HCT116 (cell line): ENCODE measurements around the gene TMEM35A. TPM values are rescaled to one million over a fixed set of nuclear protein-coding genes. Genes with fewer than 3 reads are reported as not detected.

ENCODE experiments used
- ATAC-seq: fragments of 200-7000 bp; cut with Tn5 transposase; 2 replicates; pipeline ENCODE4 v1.9.1; 2020; ENCODE audit warnings: mild to moderate bottlenecking, moderate library complexity
- BruUV-seq: library from RNA; stranded (reverse); fragments of 400-500 nt; replicated peaks from 2 replicates; lab custom pipeline; 2021; lab: Mats Ljungman, UMichigan
- CTCF ChIA-PET: fragments of 300-600 bp; sonication (Branson Sonifier 250); formaldehyde crosslinking; loops from one replicate; lab custom pipeline; 2021; ENCODE audit warnings: antibody characterized with exemption; lab: Charles Lee
- POLR2A ChIA-PET: fragments of 300-600, 350-600 bp; sonication (Branson Sonifier 250); formaldehyde crosslinking; loops from one replicate; lab custom pipeline; 2021; ENCODE audit warnings: antibody characterized with exemption; lab: Charles Lee
- RAD21 ChIA-PET, 2 experiments: fragments of 300-600 bp; sonication (Branson Sonifier 250); formaldehyde crosslinking; loops; one replicate each; lab custom pipeline; 2023; ENCODE audit warnings: low total read pairs in 2 of 2; ENCODE audit not compliant: uncharacterized antibody in 2 of 2, unreplicated experiment in 2 of 2, low non-redundant PET in 1 of 2; lab: Charles Lee
- DNase-seq: peaks from one replicate; pipeline ENCODE4 v3.0.0-alpha.2; 2010; ENCODE audit warnings: low read depth, low spot score
- H2AFZ ChIP-seq: fragments of 200-600 bp; shearing (Covaris generic), sonication (generic); 2 replicates; pipeline ENCODE4 v1.6.1; 2017; ENCODE audit warnings: low read depth, mixed run types, mixed read lengths, antibody characterized with exemption, low read length; ENCODE audit not compliant: poor library complexity, severe bottlenecking
- H3K27ac ChIP-seq: 2 replicates; pipeline ENCODE4 v1.5.1; 2012; ENCODE audit warnings: low read depth, low read length
- H3K27me3 ChIP-seq: fragments of 200-600 bp; sonication (generic); 2 replicates; pipeline ENCODE4 v1.6.1; 2016; ENCODE audit warnings: mixed run types, low read length, mixed read lengths; ENCODE audit not compliant: insufficient read depth
- H3K36me3 ChIP-seq, 2 experiments: fragments of 200-500 bp in 1 of 2; fragments of 200-600 bp in 1 of 2; sonication (Bioruptor generic) in 1 of 2; sonication (generic) in 1 of 2; 2 replicates each; pipeline versions ENCODE4 v1.5.1 to v1.6.1; 2014 to 2016; ENCODE audit warnings: low read length in 2 of 2, inconsistent platforms in 1 of 2, mixed read lengths in 1 of 2, mixed run types in 1 of 2; ENCODE audit not compliant: insufficient read depth in 2 of 2, control insufficient read depth in 1 of 2
- H3K4me1 ChIP-seq, 2 experiments: fragments of 200-600 bp in 1 of 2; sonication (generic) in 1 of 2; 2 replicates each; pipeline versions ENCODE4 v1.5.1 to v1.6.1; 2012 to 2017; ENCODE audit warnings: low read length in 2 of 2, inconsistent platforms in 1 of 2, mild to moderate bottlenecking in 1 of 2, mixed read lengths in 1 of 2, mixed run types in 1 of 2, moderate library complexity in 1 of 2; ENCODE audit not compliant: insufficient read depth in 2 of 2, control insufficient read depth in 1 of 2
- H3K4me2 ChIP-seq: fragments of 200-600 bp; sonication (generic); 2 replicates; pipeline ENCODE4 v1.6.1; 2017; ENCODE audit warnings: mixed run types, low read length, mixed read lengths
- H3K4me3 ChIP-seq, 2 experiments: fragments of 200-600 bp in 1 of 2; sonication (generic) in 1 of 2; replicated peaks in 1 of 2; 2 replicates each; pipeline ENCODE4 v1.5.1; 2011 to 2016; ENCODE audit warnings: low read length in 2 of 2, control low read depth in 1 of 2, low read depth in 1 of 2, mild to moderate bottlenecking in 1 of 2, mixed read lengths in 1 of 2, mixed run types in 1 of 2
- H3K79me2 ChIP-seq: fragments of 200-600 bp; sonication (generic); 2 replicates; pipeline ENCODE4 v1.6.1; 2017; ENCODE audit warnings: mild to moderate bottlenecking, mixed run types, low read length, moderate library complexity, mixed read lengths; ENCODE audit not compliant: insufficient read depth
- H3K9ac ChIP-seq: fragments of 200-600 bp; sonication (generic); 2 replicates; pipeline ENCODE4 v1.6.1; 2016; ENCODE audit warnings: low read length, mixed read lengths
- H3K9me2 ChIP-seq: fragments of 200-600 bp; sonication (generic), shearing (Covaris generic); 2 replicates; pipeline ENCODE4 v1.6.1; 2017; ENCODE audit warnings: mixed run types, mild to moderate bottlenecking, moderate library complexity; ENCODE audit not compliant: insufficient read depth
- H3K9me3 ChIP-seq, 2 experiments: fragments of 200-500 bp in 1 of 2; fragments of 200-600 bp in 1 of 2; sonication (Bioruptor generic) in 1 of 2; sonication (generic) in 1 of 2; 2 replicates each; pipeline ENCODE4 v1.6.1; 2014 to 2017; ENCODE audit warnings: low read length in 2 of 2, mixed read lengths in 2 of 2, inconsistent platforms in 1 of 2, low read depth in 1 of 2, mild to moderate bottlenecking in 1 of 2, mixed run types in 1 of 2, moderate library complexity in 1 of 2; ENCODE audit not compliant: control insufficient read depth in 1 of 2, insufficient read depth in 1 of 2
- H4K20me1 ChIP-seq: fragments of 200-600 bp; sonication (generic), shearing (Covaris generic); 2 replicates; pipeline ENCODE4 v1.6.1; 2017; ENCODE audit warnings: mixed run types, mild to moderate bottlenecking, moderate library complexity; ENCODE audit not compliant: insufficient read depth
- CBX3 ChIP-seq: IDR thresholded peaks from 2 replicates; pipeline ENCODE4 v1.6.1; 2012; ENCODE audit warnings: low read depth
- EZH2 ChIP-seq: fragments of 200-600 bp; sonication (generic); IDR thresholded peaks from 2 replicates; pipeline ENCODE4 v1.6.1; 2017; ENCODE audit warnings: antibody characterized with exemption, mixed run types
- JUND ChIP-seq: IDR thresholded peaks from 2 replicates; pipeline ENCODE4 v1.6.1; 2012
- POLR2A ChIP-seq: IDR thresholded peaks from 2 replicates; pipeline ENCODE4 v1.7.0; 2011; ENCODE audit warnings: borderline replicate concordance; ENCODE audit not compliant: insufficient read depth, insufficient read length; ENCODE audit errors: extremely low read depth
- SRF ChIP-seq: IDR thresholded peaks from 2 replicates; pipeline ENCODE4 v1.6.1; 2012; ENCODE audit warnings: low read depth
- intact Hi-C: fragments of 100-400 bp; cut with micrococcal nuclease; formaldehyde crosslinking; loops from 2 replicates; pipeline ENCODE4 v1.10.0; 2022
- total RNA-seq: library from RNA; stranded (reverse); gene quantifications from one replicate; pipeline ENCODE4 v1.2.1, GENCODE V29; 2021; ENCODE audit not compliant: unreplicated experiment
- TF ChIP-seq, protein P1 (sequence below): IDR thresholded peaks from 2 replicates; pipeline ENCODE4 v1.6.1; 2012; ENCODE audit warnings: low read depth

The TMEM35A gene
- total RNA-seq, 1 experiment from 2014 or later, result not detected

DNA sequence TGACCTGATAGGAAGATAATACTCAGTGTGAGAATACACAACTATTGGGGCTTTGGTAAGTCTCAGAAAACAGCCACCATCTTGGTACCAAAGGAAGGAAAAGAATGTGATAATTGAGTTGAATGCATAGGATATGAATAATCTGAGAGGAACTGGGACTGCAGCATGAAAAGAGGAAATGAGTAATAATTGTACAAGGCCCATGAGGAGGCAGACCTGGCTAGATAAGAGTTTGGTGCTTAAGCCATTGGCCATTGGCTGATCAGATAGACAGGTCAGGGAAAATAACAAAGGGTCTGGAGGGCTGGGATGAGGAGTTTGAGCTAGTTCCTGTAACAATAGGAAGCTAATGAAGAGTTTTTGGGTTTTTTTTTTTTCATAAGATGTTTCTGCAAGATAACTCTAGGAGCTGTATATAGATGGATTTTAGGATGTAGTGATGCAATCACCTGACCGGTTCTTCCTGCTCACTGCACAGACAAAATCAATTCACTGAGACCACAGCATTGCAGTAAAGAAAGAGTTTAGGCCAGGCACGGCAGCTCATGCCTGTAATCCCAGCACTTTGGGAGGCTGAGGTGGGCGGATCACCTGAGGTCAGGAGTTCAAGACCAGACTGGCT lies 21.5 kb upstream of the TMEM35A start (continued):
- no peak for TF ChIP-seq POLR2A

GRCh38 chrX:101062176-101062575 lies 16.5 kb upstream of the TMEM35A start:
- Histone ChIP-seq H3K4me3 (no peak overlapping the region), H3K4me2 (no peak overlapping the region), H2AFZ (no peak overlapping the region), H3K9ac (no peak overlapping the region), H3K79me2 (no peaks in the 10 kb centered on the region), H3K27me3 (no peaks in the 10 kb centered on the region), H3K9me2 (no peaks in the 10 kb centered on the region), H3K27ac (no peak overlapping the region), H3K9me3 (no peaks in the 10 kb centered on the region), H3K4me1 (peaks cover 0 to under 1% of the 10 kb centered on the region in 2 experiments; a peak in 1 of 4 replicates)
- no peak for DNase-seq
- CTCF ChIA-PET, result no interaction called here
- intact Hi-C loops, result no loop called here
- BruUV-seq, result no TSS peak
- TF ChIP-seq EZH2, result no peak
- no peak for TF ChIP-seq CBX3
- no peak for TF ChIP-seq SRF
- no peak for TF ChIP-seq JUND
- TF ChIP-seq, protein P1, sequence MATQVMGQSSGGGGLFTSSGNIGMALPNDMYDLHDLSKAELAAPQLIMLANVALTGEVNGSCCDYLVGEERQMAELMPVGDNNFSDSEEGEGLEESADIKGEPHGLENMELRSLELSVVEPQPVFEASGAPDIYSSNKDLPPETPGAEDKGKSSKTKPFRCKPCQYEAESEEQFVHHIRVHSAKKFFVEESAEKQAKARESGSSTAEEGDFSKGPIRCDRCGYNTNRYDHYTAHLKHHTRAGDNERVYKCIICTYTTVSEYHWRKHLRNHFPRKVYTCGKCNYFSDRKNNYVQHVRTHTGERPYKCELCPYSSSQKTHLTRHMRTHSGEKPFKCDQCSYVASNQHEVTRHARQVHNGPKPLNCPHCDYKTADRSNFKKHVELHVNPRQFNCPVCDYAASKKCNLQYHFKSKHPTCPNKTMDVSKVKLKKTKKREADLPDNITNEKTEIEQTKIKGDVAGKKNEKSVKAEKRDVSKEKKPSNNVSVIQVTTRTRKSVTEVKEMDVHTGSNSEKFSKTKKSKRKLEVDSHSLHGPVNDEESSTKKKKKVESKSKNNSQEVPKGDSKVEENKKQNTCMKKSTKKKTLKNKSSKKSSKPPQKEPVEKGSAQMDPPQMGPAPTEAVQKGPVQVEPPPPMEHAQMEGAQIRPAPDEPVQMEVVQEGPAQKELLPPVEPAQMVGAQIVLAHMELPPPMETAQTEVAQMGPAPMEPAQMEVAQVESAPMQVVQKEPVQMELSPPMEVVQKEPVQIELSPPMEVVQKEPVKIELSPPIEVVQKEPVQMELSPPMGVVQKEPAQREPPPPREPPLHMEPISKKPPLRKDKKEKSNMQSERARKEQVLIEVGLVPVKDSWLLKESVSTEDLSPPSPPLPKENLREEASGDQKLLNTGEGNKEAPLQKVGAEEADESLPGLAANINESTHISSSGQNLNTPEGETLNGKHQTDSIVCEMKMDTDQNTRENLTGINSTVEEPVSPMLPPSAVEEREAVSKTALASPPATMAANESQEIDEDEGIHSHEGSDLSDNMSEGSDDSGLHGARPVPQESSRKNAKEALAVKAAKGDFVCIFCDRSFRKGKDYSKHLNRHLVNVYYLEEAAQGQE, result no peak
- TF ChIP-seq, all 23 proteins: peak for 0
- H4K20me1 ChIP-seq, result no peaks in the 10 kb centered on the region
- no peak for ATAC-seq
- ChIA-PET POLR2A (no interaction called here), RAD21 (no interaction called here)
- H3K36me3 ChIP-seq, result no peaks in the 10 kb centered on the region
